Measurements from ENCODE around the gene PSMC1.
"Not testable (repeated sequence)": the region's sequence is repeated elsewhere in the genome, so short reads cannot be mapped to it uniquely, and the experiment has no call there.

PSMC1 gene

GRCh38 chr14:90246936-90247335 lies 9.4 kb upstream of the PSMC1 start:
- H3K4me3 ChIP-seq (ENCODE audit: insufficient read length, low read depth) = no peak overlapping the region
- H3K4me1 ChIP-seq (ENCODE audit: insufficient read depth, insufficient read length) = no peaks in the 10 kb centered on the region
- no peak overlapping the region for H3K9ac ChIP-seq (ENCODE audit: insufficient read length, low read depth)
- TF ChIP-seq ZNF274 (IDR thresholded peaks at IDR 0.05; ENCODE audit: low read depth, low read length) = no peak
- TF ChIP-seq SUZ12 (IDR thresholded peaks at IDR 0.05; ENCODE audit: extremely low read depth, insufficient read depth, insufficient read length) = no peak
- no peak for TF ChIP-seq YY1 (IDR thresholded peaks at IDR 0.05; ENCODE audit: insufficient read depth, insufficient read length)
- DNase-seq (ENCODE audit: low read depth, low spot score) = no peak
- H3K9me3 ChIP-seq (ENCODE audit: insufficient read depth, low read length) = no peaks in the 10 kb centered on the region
- no peaks in the 10 kb centered on the region for H3K27me3 ChIP-seq (ENCODE audit: insufficient read depth, insufficient read length)
- H3K36me3 ChIP-seq (ENCODE audit: insufficient read depth, insufficient read length, low read length) = no peaks in the 10 kb centered on the region

GRCh38 chr14:90247441-90247840 lies 8.9 kb upstream of the PSMC1 start:
- H3K4me1 ChIP-seq (ENCODE audit: insufficient read depth, insufficient read length); H3K27me3 ChIP-seq (ENCODE audit: insufficient read depth, insufficient read length); H3K9ac ChIP-seq (ENCODE audit: insufficient read length, low read depth); DNase-seq (ENCODE audit: low read depth, low spot score); H3K4me3 ChIP-seq (ENCODE audit: insufficient read length, low read depth); H3K9me3 ChIP-seq (ENCODE audit: insufficient read depth, low read length); H3K36me3 ChIP-seq (ENCODE audit: insufficient read depth, insufficient read length, low read length): not testable (repeated sequence)

- TF ChIP-seq SUZ12 (IDR thresholded peaks at IDR 0.05; ENCODE audit: extremely low read depth, insufficient read depth, insufficient read length) (no peak), YY1 (IDR thresholded peaks at IDR 0.05; ENCODE audit: insufficient read depth, insufficient read length) (no peak), ZNF274 (IDR thresholded peaks at IDR 0.05; ENCODE audit: low read depth, low read length) (no peak)
- Histone ChIP-seq H3K27me3 (ENCODE audit: insufficient read depth, insufficient read length) (no peaks in the 10 kb centered on the region), H3K4me1 (ENCODE audit: insufficient read depth, insufficient read length) (no peaks in the 10 kb centered on the region), H3K4me3 (ENCODE audit: insufficient read length, low read depth) (no peak overlapping the region), H3K9ac (ENCODE audit: insufficient read length, low read depth) (no peak overlapping the region), H3K9me3 (ENCODE audit: insufficient read depth, low read length) (no peaks in the 10 kb centered on the region), H3K36me3 (ENCODE audit: insufficient read depth, insufficient read length, low read length) (no peaks in the 10 kb centered on the region)
- no peak for DNase-seq (ENCODE audit: low read depth, low spot score)
These were observed 7.8 kb upstream of the PSMC1 start for GRCh38 chr14:90248594-90248993.

- no peak overlapping the region for H3K4me3 ChIP-seq (ENCODE audit: insufficient read length, low read depth)
- H3K9ac ChIP-seq (ENCODE audit: insufficient read length, low read depth) = no peak overlapping the region
- TF ChIP-seq SUZ12 (IDR thresholded peaks at IDR 0.05; ENCODE audit: extremely low read depth, insufficient read depth, insufficient read length) (no peak), YY1 (IDR thresholded peaks at IDR 0.05; ENCODE audit: insufficient read depth, insufficient read length) (no peak), ZNF274 (IDR thresholded peaks at IDR 0.05; ENCODE audit: low read depth, low read length) (no peak)
- H3K9me3 ChIP-seq (ENCODE audit: insufficient read depth, low read length) = no peaks in the 10 kb centered on the region
- no peaks in the 10 kb centered on the region for H3K27me3 ChIP-seq (ENCODE audit: insufficient read depth, insufficient read length)
- H3K36me3 ChIP-seq (ENCODE audit: insufficient read depth, insufficient read length, low read length) = peaks cover 12% of the 10 kb centered on the region
- DNase-seq (ENCODE audit: low read depth, low spot score) = no peak
- H3K4me1 ChIP-seq (ENCODE audit: insufficient read depth, insufficient read length) = no peaks in the 10 kb centered on the region
These were observed 2.5 kb upstream of the PSMC1 start for GRCh38 chr14:90253826-90254225.

- peaks cover 30% of the 10 kb centered on the region for H3K36me3 ChIP-seq (ENCODE audit: insufficient read depth, insufficient read length, low read length)
- DNase-seq (ENCODE audit: low read depth, low spot score) = no peak
- H3K4me3 ChIP-seq (ENCODE audit: insufficient read length, low read depth) = peak overlapping the region; percentile 75
- H3K9me3 ChIP-seq (ENCODE audit: insufficient read depth, low read length) = no peaks in the 10 kb centered on the region
- H3K27me3 ChIP-seq (ENCODE audit: insufficient read depth, insufficient read length) = no peaks in the 10 kb centered on the region
- H3K4me1 ChIP-seq (ENCODE audit: insufficient read depth, insufficient read length) = no peaks in the 10 kb centered on the region
- H3K9ac ChIP-seq (ENCODE audit: insufficient read length, low read depth) = peak overlapping the region; percentile 21
- TF ChIP-seq ZNF274 (IDR thresholded peaks at IDR 0.05; ENCODE audit: low read depth, low read length) (no peak), YY1 (IDR thresholded peaks at IDR 0.05; ENCODE audit: insufficient read depth, insufficient read length) (no peak), SUZ12 (IDR thresholded peaks at IDR 0.05; ENCODE audit: extremely low read depth, insufficient read depth, insufficient read length) (no peak)
These were observed 482 bp upstream of the PSMC1 start for GRCh38 chr14:90255871-90256270.

- no peak for TF ChIP-seq ZNF274 (IDR thresholded peaks at IDR 0.05; ENCODE audit: low read depth, low read length)
- TF ChIP-seq SUZ12 (IDR thresholded peaks at IDR 0.05; ENCODE audit: extremely low read depth, insufficient read depth, insufficient read length) = no peak
- TF ChIP-seq YY1 (IDR thresholded peaks at IDR 0.05; ENCODE audit: insufficient read depth, insufficient read length) = no peak
- no peak for DNase-seq (ENCODE audit: low read depth, low spot score)
- no peak overlapping the region for H3K4me3 ChIP-seq (ENCODE audit: insufficient read length, low read depth)
- H3K9me3 ChIP-seq (ENCODE audit: insufficient read depth, low read length) = no peaks in the 10 kb centered on the region
- peaks cover 79% of the 10 kb centered on the region for H3K36me3 ChIP-seq (ENCODE audit: insufficient read depth, insufficient read length, low read length)
- no peak overlapping the region for H3K9ac ChIP-seq (ENCODE audit: insufficient read length, low read depth)
- H3K27me3 ChIP-seq (ENCODE audit: insufficient read depth, insufficient read length) = no peaks in the 10 kb centered on the region
- H3K4me1 ChIP-seq (ENCODE audit: insufficient read depth, insufficient read length) = no peaks in the 10 kb centered on the region
These were observed 7.5 kb downstream of the PSMC1 start for GRCh38 chr14:90263748-90264449.

- TF ChIP-seq SUZ12 (IDR thresholded peaks at IDR 0.05; ENCODE audit: extremely low read depth, insufficient read depth, insufficient read length) (no peak), ZNF274 (IDR thresholded peaks at IDR 0.05; ENCODE audit: low read depth, low read length) (no peak), YY1 (IDR thresholded peaks at IDR 0.05; ENCODE audit: insufficient read depth, insufficient read length) (no peak)
- Histone ChIP-seq H3K4me1 (ENCODE audit: insufficient read depth, insufficient read length) (no peaks in the 10 kb centered on the region), H3K4me3 (ENCODE audit: insufficient read length, low read depth) (no peak overlapping the region), H3K36me3 (ENCODE audit: insufficient read depth, insufficient read length, low read length) (peaks cover 78% of the 10 kb centered on the region), H3K9ac (ENCODE audit: insufficient read length, low read depth) (no peak overlapping the region), H3K27me3 (ENCODE audit: insufficient read depth, insufficient read length) (no peaks in the 10 kb centered on the region), H3K9me3 (ENCODE audit: insufficient read depth, low read length) (no peaks in the 10 kb centered on the region)
- DNase-seq (ENCODE audit: low read depth, low spot score) = no peak
These were observed 10.2 kb downstream of the PSMC1 start for GRCh38 chr14:90266441-90267154.
